IPS-15b (cell line): ENCODE measurements around the gene NUDT1.

Experiments used
- H3K27me3 ChIP-seq: one replicate; pipeline ENCODE4 v1.6.1; 2013; ENCODE audit warnings: low read length; ENCODE audit not compliant: control insufficient read depth, insufficient read depth
- H3K36me3 ChIP-seq: one replicate; pipeline ENCODE4 v1.6.1; 2013; ENCODE audit warnings: low read length; ENCODE audit not compliant: control insufficient read depth, insufficient read depth
- H3K4me1 ChIP-seq: one replicate; pipeline ENCODE4 v1.6.1; 2013; ENCODE audit warnings: mild to moderate bottlenecking, low read length; ENCODE audit not compliant: control insufficient read depth, insufficient read depth
- H3K4me3 ChIP-seq: one replicate; pipeline ENCODE4 v1.5.1; 2013; ENCODE audit warnings: low read depth, low read length
- H3K9ac ChIP-seq: one replicate; pipeline ENCODE4 v1.6.1; 2013; ENCODE audit warnings: low read depth, mild to moderate bottlenecking, low read length
- H3K9me3 ChIP-seq: one replicate; pipeline ENCODE4 v1.6.1; 2013; ENCODE audit warnings: mild to moderate bottlenecking, low read length; ENCODE audit not compliant: control insufficient read depth, insufficient read depth

Gene NUDT1

GRCh38 chr7:2279896-2280295 lies 37.9 kb downstream of the NUDT1 start:
- peaks cover 2% of the 10 kb centered on the region for H3K4me1 ChIP-seq
- no peak overlapping the region for H3K9ac ChIP-seq
- H3K27me3 ChIP-seq: no peaks in the 10 kb centered on the region
- H3K36me3 ChIP-seq: peaks cover 10% of the 10 kb centered on the region
- no peaks in the 10 kb centered on the region for H3K9me3 ChIP-seq
- H3K4me3 ChIP-seq: no peak overlapping the region

GRCh38 chr7:2280424-2280823 lies 38.4 kb downstream of the NUDT1 start:
- H3K27me3 ChIP-seq: no peaks in the 10 kb centered on the region
- H3K9me3 ChIP-seq: no peaks in the 10 kb centered on the region
- no peak overlapping the region for H3K4me3 ChIP-seq
- no peak overlapping the region for H3K9ac ChIP-seq
- H3K4me1 ChIP-seq: peaks cover 2% of the 10 kb centered on the region
- peaks cover 8% of the 10 kb centered on the region for H3K36me3 ChIP-seq

GRCh38 chr7:2281541-2281940 lies 39.5 kb downstream of the NUDT1 start:
- H3K4me3 ChIP-seq: no peak overlapping the region
- H3K36me3 ChIP-seq: peaks cover 3% of the 10 kb centered on the region
- peaks cover 2% of the 10 kb centered on the region for H3K4me1 ChIP-seq
- H3K9ac ChIP-seq: no peak overlapping the region
- H3K9me3 ChIP-seq: no peaks in the 10 kb centered on the region
- H3K27me3 ChIP-seq: no peaks in the 10 kb centered on the region

GRCh38 chr7:2282185-2282751 lies 40.2 kb downstream of the NUDT1 start:
- no peak overlapping the region for H3K9ac ChIP-seq
- no peaks in the 10 kb centered on the region for H3K36me3 ChIP-seq
- H3K27me3 ChIP-seq: no peaks in the 10 kb centered on the region
- H3K4me3 ChIP-seq: no peak overlapping the region
- no peaks in the 10 kb centered on the region for H3K9me3 ChIP-seq
- peaks cover 2% of the 10 kb centered on the region for H3K4me1 ChIP-seq

- Histone ChIP-seq H3K4me3 (no peak overlapping the region), H3K4me1 (peaks cover 2% of the 10 kb centered on the region), H3K9ac (no peak overlapping the region), H3K9me3 (no peaks in the 10 kb centered on the region), H3K27me3 (no peaks in the 10 kb centered on the region), H3K36me3 (no peaks in the 10 kb centered on the region)
Measured at GRCh38 chr7:2283074-2283473, 41.0 kb downstream of the NUDT1 start.

- Histone ChIP-seq H3K9ac (no peak overlapping the region), H3K36me3 (no peaks in the 10 kb centered on the region), H3K27me3 (no peaks in the 10 kb centered on the region), H3K9me3 (no peaks in the 10 kb centered on the region), H3K4me3 (no peak overlapping the region), H3K4me1 (no peaks in the 10 kb centered on the region)
Measured at GRCh38 chr7:2287745-2288144, 45.7 kb downstream of the NUDT1 start.

GRCh38 chr7:2288503-2288902 lies 46.5 kb downstream of the NUDT1 start:
- no peaks in the 10 kb centered on the region for H3K9me3 ChIP-seq

GRCh38 chr7:2289111-2289586 lies 47.1 kb downstream of the NUDT1 start:
- Histone ChIP-seq H3K27me3 (no peaks in the 10 kb centered on the region), H3K4me1 (no peaks in the 10 kb centered on the region), H3K4me3 (no peak overlapping the region), H3K36me3 (no peaks in the 10 kb centered on the region), H3K9ac (no peak overlapping the region), H3K9me3 (no peaks in the 10 kb centered on the region)

More at GRCh38 chr7:2288503-2288902, 46.5 kb downstream of the NUDT1 start:
- H3K27me3 ChIP-seq: no peaks in the 10 kb centered on the region
- no peaks in the 10 kb centered on the region for H3K36me3 ChIP-seq
- no peaks in the 10 kb centered on the region for H3K4me1 ChIP-seq
- H3K9ac ChIP-seq: no peak overlapping the region
- H3K4me3 ChIP-seq: no peak overlapping the region

- no peaks in the 10 kb centered on the region for H3K36me3 ChIP-seq
- no peaks in the 10 kb centered on the region for H3K9me3 ChIP-seq
- no peak overlapping the region for H3K4me3 ChIP-seq
- no peaks in the 10 kb centered on the region for H3K27me3 ChIP-seq
- H3K9ac ChIP-seq: no peak overlapping the region
- no peaks in the 10 kb centered on the region for H3K4me1 ChIP-seq
Measured at GRCh38 chr7:2289621-2290020, 47.6 kb downstream of the NUDT1 start.

- no peaks in the 10 kb centered on the region for H3K9me3 ChIP-seq
- H3K36me3 ChIP-seq: no peaks in the 10 kb centered on the region
- no peaks in the 10 kb centered on the region for H3K4me1 ChIP-seq
- no peak overlapping the region for H3K4me3 ChIP-seq
- H3K9ac ChIP-seq: no peak overlapping the region
- H3K27me3 ChIP-seq: no peaks in the 10 kb centered on the region
Measured at GRCh38 chr7:2290877-2291276, 48.9 kb downstream of the NUDT1 start.

- H3K4me3 ChIP-seq: no peak overlapping the region
- H3K27me3 ChIP-seq: no peaks in the 10 kb centered on the region
- peaks cover 3% of the 10 kb centered on the region for H3K4me1 ChIP-seq
- H3K9me3 ChIP-seq: no peaks in the 10 kb centered on the region
- H3K9ac ChIP-seq: no peak overlapping the region
- H3K36me3 ChIP-seq: no peaks in the 10 kb centered on the region
Measured at GRCh38 chr7:2295936-2296620, 54.1 kb downstream of the NUDT1 start.

- Histone ChIP-seq H3K9me3 (no peaks in the 10 kb centered on the region), H3K9ac (no peak overlapping the region), H3K4me1 (peaks cover 10% of the 10 kb centered on the region), H3K4me3 (no peak overlapping the region), H3K36me3 (no peaks in the 10 kb centered on the region), H3K27me3 (no peaks in the 10 kb centered on the region)
Measured at GRCh38 chr7:2296832-2297231, 54.8 kb downstream of the NUDT1 start.
